ENCODE measurements around the gene CREG2. TPM values are rescaled to one million over a fixed set of nuclear protein-coding genes. Genes with fewer than 3 reads are reported as not detected.

The CREG2 gene
- total and polyA plus RNA-seq, 2 experiments from 2014 or later, result 1.7 to 2.6 TPM

GRCh38 chr2:101399021-101399799, 11.9 kb upstream of the CREG2 start (continued):
- no peak for TF ChIP-seq ZNF462 (CRISPR knock-in tag; IDR thresholded peaks at IDR 0.05)

GRCh38 chr2:101398116-101398821, 11.0 kb upstream of the CREG2 start:
- no peaks in the 10 kb centered on the region for H3K79me2 ChIP-seq (replicated peaks; ENCODE audit: insufficient read depth)
- H3K9me3 Mint-ChIP-seq, result no peaks in the 10 kb centered on the region
- 0 out of 2 replicates have a peak overlapping the region, but pooled peaks have one; percentile 32 for H2AFZ ChIP-seq
- no peaks in the 10 kb centered on the region for H3K9me2 ChIP-seq (ENCODE audit: insufficient read depth)
- H3K27me3 ChIP-seq (ENCODE audit: insufficient read depth), result no peaks in the 10 kb centered on the region
- peaks cover 16% of the 10 kb centered on the region for H3K4me1 Mint-ChIP-seq
- H3K36me3 ChIP-seq (ENCODE audit: insufficient read depth), result no peaks in the 10 kb centered on the region
- H3K4me2 ChIP-seq, result no peak overlapping the region
- no peak for DNase-seq (ENCODE audit: low spot score)
- H3K36me3 Mint-ChIP-seq (ENCODE audit: low read depth), result no peaks in the 10 kb centered on the region
- no peak overlapping the region for H3K27ac Mint-ChIP-seq
- H3K4me3 ChIP-seq, result no peak overlapping the region
- H3K27me3 Mint-ChIP-seq (ENCODE audit: insufficient read depth, low read depth, poor library complexity), result peaks cover 3% of the 10 kb centered on the region
- no peak overlapping the region for H3K27ac ChIP-seq (ENCODE audit: low read depth)
- H3F3A ChIP-seq (replicated peaks; ENCODE audit: low read depth), result no peaks in the 10 kb centered on the region
- no peaks in the 10 kb centered on the region for H4K20me1 ChIP-seq (replicated peaks; ENCODE audit: insufficient read depth)
- no peaks in the 10 kb centered on the region for H3K4me1 ChIP-seq (ENCODE audit: insufficient read depth)
- H3K4me3 Mint-ChIP-seq, result no peak overlapping the region
- no peak for ATAC-seq
- TF ChIP-seq ZNF462 (CRISPR knock-in tag; IDR thresholded peaks at IDR 0.05), result no peak
- TF ChIP-seq STAT1 (IDR thresholded peaks at IDR 0.05; ENCODE audit: unreplicated experiment), result no peak
- TF ChIP-seq EZH2 (IDR thresholded peaks at IDR 0.05; ENCODE audit: low read depth, unreplicated experiment), result no peak

Data from GM23338 (cell line).